Measurements from ENCODE around the gene STAMBP. TPM values are rescaled to one million over a fixed set of nuclear protein-coding genes. Genes with fewer than 3 reads are reported as not detected.

STAMBP gene
- total RNA-seq, 4 donors from 2014 or later = 14.4 to 27.0 (median 20.0) TPM

- no peak for DNase-seq (ENCODE audit: low spot score)
- no peak for ATAC-seq (ENCODE audit: low FRiP score)
- TF ChIP-seq CTCF (IDR thresholded peaks at IDR 0.05) = no peak
Observed at GRCh38 chr2:73888388-73888787, 59.6 kb downstream of the STAMBP start.

DNA sequence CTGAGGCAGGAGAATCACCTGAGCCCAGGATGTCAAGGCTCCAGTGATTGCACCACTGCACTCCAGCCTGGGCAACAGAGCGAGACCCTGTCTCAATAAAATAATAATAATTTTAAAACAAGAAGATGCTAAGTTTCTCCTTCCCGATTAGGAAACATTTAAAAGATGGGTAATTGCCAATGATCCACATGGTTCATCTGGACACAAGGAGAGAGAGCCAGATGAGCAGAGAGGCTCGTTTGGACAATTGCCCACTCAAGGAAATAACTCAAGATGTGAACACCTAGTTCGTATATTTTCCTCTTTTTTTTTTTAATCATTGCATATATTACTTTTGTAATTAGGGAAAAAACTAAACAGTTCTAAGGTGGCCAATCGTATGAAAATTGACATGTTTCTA, 60.4 kb downstream of the STAMBP start:
- DNase-seq (ENCODE audit: low spot score) (no peak), ATAC-seq (ENCODE audit: low FRiP score) (no peak)
- no peak for TF ChIP-seq CTCF (IDR thresholded peaks at IDR 0.05)

- ATAC-seq (ENCODE audit: low FRiP score) = no peak
- no peak for DNase-seq (ENCODE audit: low spot score)
- no peak for TF ChIP-seq CTCF (IDR thresholded peaks at IDR 0.05)
Observed at GRCh38 chr2:73890301-73891092, 61.7 kb downstream of the STAMBP start.

DNA sequence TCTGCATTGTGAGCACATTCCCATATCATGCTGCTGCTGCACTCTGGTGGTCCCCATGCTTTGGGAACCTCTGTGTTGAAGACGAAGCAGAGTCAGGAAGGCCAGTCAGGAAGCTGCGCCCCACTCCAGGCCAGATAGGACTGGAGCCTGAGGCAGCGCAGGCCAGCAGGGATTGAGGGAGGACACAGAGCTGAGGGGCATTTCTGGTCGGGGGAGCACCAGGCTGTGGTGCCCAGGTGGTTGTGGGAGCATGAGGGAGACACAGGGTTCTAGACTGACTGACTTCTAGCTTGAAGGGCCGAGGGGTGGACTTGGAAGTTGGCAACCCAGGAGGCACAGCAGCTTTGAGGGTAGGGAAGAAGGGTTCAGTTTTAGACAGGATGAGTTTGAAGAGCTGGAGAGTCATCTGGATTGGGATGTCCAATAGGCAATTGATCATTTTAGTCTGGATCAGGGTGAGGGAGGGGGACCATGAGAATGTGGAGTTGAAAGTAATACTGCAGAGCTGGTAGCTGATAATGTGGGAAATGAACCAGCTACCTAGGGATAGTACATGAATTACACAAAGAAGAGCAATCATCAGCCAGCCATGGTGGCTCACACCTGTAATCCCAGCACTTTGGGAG, 62.6 kb downstream of the STAMBP start:
- no peak for ATAC-seq (ENCODE audit: low FRiP score)
- DNase-seq (ENCODE audit: low spot score) = no peak
- TF ChIP-seq CTCF (IDR thresholded peaks at IDR 0.05) = no peak

DNA sequence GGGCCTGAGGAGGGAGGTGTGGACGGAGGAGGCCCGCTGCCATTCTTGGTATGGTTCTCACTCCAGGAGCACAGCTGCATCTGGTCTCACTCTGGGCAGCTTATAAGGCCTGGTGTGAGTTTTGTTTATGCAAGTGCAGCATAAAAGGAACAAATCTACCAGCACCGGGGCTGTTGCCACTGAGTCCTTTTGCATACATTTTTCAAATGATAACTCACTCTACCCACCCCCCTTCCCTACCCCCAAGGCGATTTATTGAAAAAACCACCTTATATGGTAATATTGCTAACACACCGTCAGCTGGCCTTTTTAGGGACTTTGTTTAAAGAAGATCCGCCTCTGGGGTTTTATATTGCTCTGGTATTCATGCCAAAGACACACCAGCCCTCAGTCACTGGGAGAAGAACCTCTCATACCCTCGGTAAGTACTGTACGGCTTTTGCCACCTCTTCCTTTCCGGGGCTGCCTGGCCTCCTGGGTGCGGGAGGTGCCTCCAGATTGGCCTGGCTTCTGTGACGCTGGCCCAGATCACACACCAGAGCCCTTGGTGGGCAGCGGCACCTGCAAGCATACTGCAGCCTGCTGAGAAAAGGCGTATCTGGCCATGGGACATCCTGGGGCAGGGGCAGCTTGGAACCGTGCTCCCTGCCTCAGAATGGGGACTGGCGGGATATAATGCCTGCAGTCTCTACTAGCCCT, 64.0 kb downstream of the STAMBP start, which contains the start of gene ACTG2:
Gene ACTG2 (plus strand): TSS at position 378 of the 699 bp plus-strand sequence. CDS start 8,304 bp downstream, outside the sequence.
- TF ChIP-seq CTCF (IDR thresholded peaks at IDR 0.05) = no peak
- ATAC-seq (ENCODE audit: low FRiP score) = no peak
- DNase-seq (ENCODE audit: low spot score) = no peak

DNA sequence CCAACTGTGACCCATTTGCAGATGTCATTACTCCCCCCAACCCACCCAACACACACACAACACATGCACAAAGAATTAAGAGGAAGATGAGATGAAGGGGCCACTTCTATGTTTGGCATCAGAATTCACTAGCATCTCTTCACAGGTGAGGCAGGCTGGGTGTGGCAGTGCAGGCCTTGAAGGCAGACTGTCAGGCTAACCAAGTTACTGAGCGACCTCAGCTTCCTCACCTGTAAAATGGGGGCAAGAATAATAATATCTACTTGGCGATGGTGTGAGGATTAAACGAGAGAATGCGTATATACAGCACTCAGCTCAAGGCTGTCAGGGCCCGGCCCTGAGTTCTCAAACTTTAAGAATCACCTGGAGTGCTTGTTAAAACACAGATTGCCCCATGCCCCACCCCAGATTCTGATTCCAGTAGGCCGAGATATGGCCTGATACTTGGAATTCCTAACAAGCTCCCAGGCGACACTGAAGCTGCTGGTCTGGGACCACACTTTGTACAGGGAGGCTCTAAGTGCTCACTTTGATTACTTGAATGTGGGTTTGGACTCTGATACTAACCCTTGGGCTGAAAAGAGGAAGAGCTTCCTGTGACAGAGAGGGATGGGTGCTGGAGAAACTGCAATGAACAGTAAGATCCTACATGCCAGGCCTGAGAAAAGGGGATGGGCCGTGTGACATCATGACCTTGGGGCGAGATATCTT, 65.2 kb downstream of the STAMBP start:
- no peak for TF ChIP-seq CTCF (IDR thresholded peaks at IDR 0.05)
- no peak for ATAC-seq (ENCODE audit: low FRiP score)
- DNase-seq (ENCODE audit: low spot score) = no peak

Measured in omental fat pad (tissue), 4 donors.